Subcutaneous adipose tissue (tissue), 4 donors: ENCODE results near the gene PPM1N. TPM values are rescaled to one million over a fixed set of nuclear protein-coding genes. Genes with fewer than 3 reads are reported as not detected.

ENCODE experiments used
- CTCF ChIP-seq: fragments of 450-650 bp; IDR thresholded peaks from one replicate; pipeline ENCODE4 v1.5.1; 2016; ENCODE audit warnings: low read depth, mild to moderate bottlenecking, control low read depth, antibody characterized with exemption, moderate library complexity
- total RNA-seq, 4 donors: library from RNA; depleted of rRNA; stranded (reverse); fragments of >200 nt; gene quantifications; one replicate each; pipeline ENCODE4 v1.1.0, GENCODE V29; 2016

PPM1N gene
- total RNA-seq, 4 donors from 2014 or later = 1.3 to 2.0 (median 2.0) TPM; not detected in 1

DNA sequence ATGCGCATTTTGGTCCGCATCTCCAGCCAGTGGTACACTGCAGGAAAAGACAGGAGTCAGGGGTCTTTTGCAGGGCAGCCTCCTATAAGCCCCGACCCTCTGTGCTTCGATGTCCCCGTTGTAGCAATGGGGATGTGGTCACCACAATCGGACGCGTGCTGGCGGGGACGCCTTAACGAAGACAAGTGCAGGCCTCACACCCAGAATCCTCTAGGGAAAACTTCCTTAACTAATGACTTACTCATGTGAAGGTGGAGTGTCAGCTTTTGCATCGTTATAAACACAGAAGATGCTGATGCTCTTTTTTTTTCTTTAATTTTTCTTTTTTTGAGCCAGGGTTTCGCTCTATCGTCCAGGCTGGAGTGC is 31.2 kb downstream of the PPM1N start:
- TF ChIP-seq CTCF = no peak

DNA sequence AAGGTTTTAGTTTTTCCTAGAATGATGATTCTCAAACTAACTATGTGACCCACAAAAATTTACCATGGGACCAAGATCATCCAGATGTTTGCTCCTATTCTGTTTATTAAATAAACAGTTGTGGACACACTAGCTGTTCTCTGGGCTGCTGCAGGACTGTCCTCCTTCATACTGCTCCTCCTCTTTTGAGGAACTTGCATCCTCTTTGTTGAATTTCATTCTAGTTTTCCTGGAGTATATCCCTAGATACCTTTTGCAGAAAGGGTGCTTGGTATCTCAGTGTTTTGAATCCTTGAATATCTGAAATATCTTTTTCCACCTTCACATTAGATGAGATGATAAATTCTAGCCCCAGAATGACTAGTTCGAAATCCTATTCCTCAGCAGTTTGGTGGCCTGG is 33.1 kb downstream of the PPM1N start:
- TF ChIP-seq CTCF = no peak

DNA sequence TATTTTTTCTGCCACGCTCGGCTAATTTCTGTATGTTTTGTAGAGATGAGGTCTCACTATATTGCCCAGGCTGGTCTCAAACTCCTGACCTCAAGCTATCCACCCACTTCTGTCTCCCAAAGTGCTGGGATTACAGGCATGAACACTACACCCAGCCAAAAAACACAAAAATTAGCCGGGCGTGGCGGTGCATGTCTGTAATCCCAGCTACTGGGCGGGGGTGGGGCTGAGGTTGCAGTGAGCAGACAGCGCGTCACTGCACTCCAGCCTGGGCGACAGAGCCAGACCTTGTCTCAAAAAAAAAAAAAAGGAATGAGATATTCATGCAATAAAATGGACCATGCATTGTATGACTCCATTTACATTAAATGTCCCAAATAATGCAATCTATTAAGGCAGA is 41.2 kb downstream of the PPM1N start:
- no peak for TF ChIP-seq CTCF

GRCh38 chr19:45542234-45542668 is 44.0 kb downstream of the PPM1N start:
- TF ChIP-seq CTCF = no peak

- no peak for TF ChIP-seq CTCF
Observed at GRCh38 chr19:45547211-45547770, 49.0 kb downstream of the PPM1N start.

DNA sequence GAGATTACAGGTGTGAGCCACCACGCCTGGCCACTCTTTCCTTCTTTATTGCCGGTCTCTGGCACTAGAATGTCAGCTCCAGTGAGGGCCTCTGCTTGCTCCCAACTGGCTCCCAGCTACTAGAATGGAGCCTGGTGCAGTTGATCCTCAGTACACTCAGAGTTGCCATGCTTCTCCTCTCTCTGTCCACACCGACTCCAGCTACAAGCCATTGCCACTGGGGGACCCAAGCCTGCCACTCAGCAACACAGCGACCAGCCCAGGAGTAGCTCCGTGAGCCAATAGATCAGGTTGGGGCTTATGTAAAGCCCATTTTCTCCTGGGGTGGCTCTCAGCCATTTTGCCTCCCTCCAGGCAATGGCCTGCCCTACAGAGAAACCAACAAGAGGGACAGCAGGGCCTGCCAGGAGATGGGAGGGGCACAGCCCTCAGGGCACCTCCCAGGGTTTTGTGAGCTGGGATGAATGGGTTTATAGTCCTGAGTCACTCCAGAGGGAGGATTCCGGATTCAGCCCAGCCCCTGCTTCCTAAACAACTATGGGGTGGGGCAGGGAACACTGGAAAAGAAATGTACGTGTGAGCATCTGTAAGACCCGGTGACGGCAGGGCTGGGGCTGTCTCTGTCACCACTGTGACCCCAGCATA is 49.8 kb downstream of the PPM1N start:
- no peak for TF ChIP-seq CTCF

Other genes with a start within 250 kb of the PPM1N start
- 10 to 100 TPM; 10.2 to 26.2 (median 14.4) TPM for gene MARK4, start 247.2 kb upstream of the PPM1N start, total RNA-seq
- not detected for gene CKM, start 175.6 kb upstream of the PPM1N start, total RNA-seq
- not detected for gene KLC3, start 157.7 kb upstream of the PPM1N start, total RNA-seq
- gene ERCC2, start 127.9 kb upstream of the PPM1N start, total RNA-seq = 10 to 100 TPM in 1 of 4 donors, 1 to 10 TPM in 3; 3.3 to 18.1 (median 8.0) TPM
- 10 to 100 TPM in 1 of 4 donors, 1 to 10 TPM in 3; 4.0 to 10.7 (median 4.2) TPM for gene PPP1R13L, start 93.4 kb upstream of the PPM1N start, total RNA-seq
- gene POLR1G, start 91.8 kb upstream of the PPM1N start, total RNA-seq = 1 to 10 TPM; 1.1 to 2.9 (median 1.6) TPM
- gene ERCC1, start 74.5 kb upstream of the PPM1N start, total RNA-seq = 10 to 100 TPM; 57.5 to 85.2 (median 64.7) TPM
- gene FOSB, start 30.4 kb upstream of the PPM1N start, total RNA-seq = 10 to 100 TPM in 1 of 4 donors, 1 to 10 TPM in 3; 1.8 to 14.5 (median 2.4) TPM
- gene RTN2, start 1.4 kb upstream of the PPM1N start, total RNA-seq = 10 to 100 TPM in 2 of 4 donors, 1 to 10 TPM in 2; 5.3 to 11.5 (median 9.9) TPM
- gene VASP, start 9.0 kb downstream of the PPM1N start, total RNA-seq = 10 to 100 TPM; 24.9 to 44.5 (median 40.5) TPM
- 10 to 100 TPM in 1 of 4 donors, 1 to 10 TPM in 3; 2.7 to 11.6 (median 6.4) TPM for gene OPA3, start 86.4 kb downstream of the PPM1N start, total RNA-seq
- gene GPR4, start 103.8 kb downstream of the PPM1N start, total RNA-seq = 10 to 100 TPM in 1 of 4 donors, 1 to 10 TPM in 3; 2.0 to 10.4 (median 5.9) TPM
- gene EML2, start 141.0 kb downstream of the PPM1N start, total RNA-seq = 10 to 100 TPM in 3 of 4 donors, 1 to 10 TPM in 1; 5.4 to 32.6 (median 20.7) TPM
- 10 to 100 TPM in 1 of 4 donors, 1 to 10 TPM in 2, under 1 TPM in 1; 0.34 to 20.0 (median 1.4) TPM for gene GIPR, start 169.8 kb downstream of the PPM1N start, total RNA-seq
- 100 to 1,000 TPM; 117 to 159 (median 152) TPM for gene SNRPD2, start 193.5 kb downstream of the PPM1N start, total RNA-seq
- gene QPCTL, start 194.2 kb downstream of the PPM1N start, total RNA-seq = 1 to 10 TPM; 1.3 to 8.5 (median 3.3) TPM
- 10 to 100 TPM in 1 of 4 donors, 1 to 10 TPM in 3; 5.1 to 12.1 (median 6.0) TPM for gene FBXO46, start 232.5 kb downstream of the PPM1N start, total RNA-seq
- not detected for gene MEIOSIN, start 235.0 kb downstream of the PPM1N start, total RNA-seq